Activated T-helper 2 cell treated with anti-CD3 and anti-CD28 coated beads, Interferon-gamma antibody, Interleukin-2, Interleukin-4, amounts not matched to agents 10 μg/mL and 5 μg/mL and 100 μg/mL, durations not matched to agents 14 hours and 24 hours and 36 hours (primary cell): ENCODE results near the gene TRIM8. TPM values are rescaled to one million over a fixed set of nuclear protein-coding genes. Genes with fewer than 3 reads are reported as not detected.

Source experiments
- DNase-seq: peaks from one replicate; pipeline ENCODE4 v3.0.0; 2021; ENCODE audit warnings: low spot score
- H3K27ac Mint-ChIP-seq: one replicate; pipeline ENCODE4 v1.8.0; 2021; ENCODE audit warnings: mixed read lengths
- H3K27me3 Mint-ChIP-seq: one replicate; pipeline ENCODE4 v1.8.0; 2021; ENCODE audit warnings: low read depth, mixed read lengths
- H3K36me3 Mint-ChIP-seq: one replicate; pipeline ENCODE4 v1.8.0; 2021; ENCODE audit warnings: low read depth, mixed read lengths
- H3K4me1 Mint-ChIP-seq: one replicate; pipeline ENCODE4 v1.8.0; 2021; ENCODE audit warnings: low read depth, mixed read lengths
- H3K4me3 Mint-ChIP-seq: one replicate; pipeline ENCODE4 v1.8.0; 2021; ENCODE audit warnings: low read depth, mild to moderate bottlenecking, moderate library complexity, mixed read lengths
- H3K9me3 Mint-ChIP-seq: one replicate; pipeline ENCODE4 v1.8.0; 2021; ENCODE audit warnings: mixed read lengths
- intact Hi-C: fragments of 100-400 bp; cut with micrococcal nuclease; formaldehyde crosslinking; loops from one replicate; pipeline ENCODE4 v1.15.1; 2023
- total RNA-seq: library from RNA; stranded (reverse); gene quantifications from 2 replicates; pipeline ENCODE4 v1.2.3, GENCODE V29; 2022

Gene TRIM8, protein sequence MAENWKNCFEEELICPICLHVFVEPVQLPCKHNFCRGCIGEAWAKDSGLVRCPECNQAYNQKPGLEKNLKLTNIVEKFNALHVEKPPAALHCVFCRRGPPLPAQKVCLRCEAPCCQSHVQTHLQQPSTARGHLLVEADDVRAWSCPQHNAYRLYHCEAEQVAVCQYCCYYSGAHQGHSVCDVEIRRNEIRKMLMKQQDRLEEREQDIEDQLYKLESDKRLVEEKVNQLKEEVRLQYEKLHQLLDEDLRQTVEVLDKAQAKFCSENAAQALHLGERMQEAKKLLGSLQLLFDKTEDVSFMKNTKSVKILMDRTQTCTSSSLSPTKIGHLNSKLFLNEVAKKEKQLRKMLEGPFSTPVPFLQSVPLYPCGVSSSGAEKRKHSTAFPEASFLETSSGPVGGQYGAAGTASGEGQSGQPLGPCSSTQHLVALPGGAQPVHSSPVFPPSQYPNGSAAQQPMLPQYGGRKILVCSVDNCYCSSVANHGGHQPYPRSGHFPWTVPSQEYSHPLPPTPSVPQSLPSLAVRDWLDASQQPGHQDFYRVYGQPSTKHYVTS
- 76.7 and 82.9 TPM in 2 replicates for total RNA-seq

DNA sequence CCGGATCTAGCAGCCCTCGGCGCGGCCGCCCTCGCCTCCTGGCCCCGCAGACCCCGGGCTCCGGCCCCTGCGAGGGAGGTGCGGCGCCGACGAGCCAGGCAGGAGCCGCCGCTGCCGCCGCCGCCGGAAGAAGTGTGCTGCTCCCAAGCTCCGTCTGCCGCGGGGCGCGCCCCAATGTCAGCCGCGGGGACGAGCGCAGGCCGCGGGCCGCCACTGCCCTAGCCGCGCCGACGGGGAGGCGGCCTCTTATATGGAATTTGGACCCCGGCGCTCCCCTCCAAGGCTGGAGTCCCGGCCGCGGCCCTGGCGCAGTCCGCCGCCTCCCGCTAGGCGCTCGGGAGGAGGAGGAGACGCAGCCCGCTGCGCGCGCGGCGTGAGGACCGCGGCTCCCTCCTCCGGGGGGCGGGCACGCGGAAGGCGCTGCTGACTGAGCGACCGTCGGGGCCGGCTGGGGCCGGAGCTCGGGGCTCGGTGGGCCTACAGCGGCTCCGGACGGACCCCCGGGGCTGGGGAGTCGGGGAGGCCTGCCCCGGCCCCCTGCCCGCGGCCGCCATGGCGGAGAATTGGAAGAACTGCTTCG, at the start of gene TRIM8:
TRIM8 (plus strand) TSS at position 414 of the 580 bp plus-strand sequence; CDS start at position 553, 139 bp downstream.
- no peaks in the 10 kb centered on the region for H3K9me3 Mint-ChIP-seq
- intact Hi-C loops, result loop anchor here (10.0 kb wide), 2 partner anchors 509 to 829 kb away; partner anchors contain the start of genes OGA and PPRC1
- peak within 1 kb of the TSS; percentile 98 for H3K27ac Mint-ChIP-seq
- H3K4me1 Mint-ChIP-seq, result peaks cover 38% of the 10 kb centered on the region
- no peaks in the 10 kb centered on the region for H3K27me3 Mint-ChIP-seq
- DNase-seq, result peak; percentile 64
- peaks cover 41% of the 10 kb centered on the region for H3K36me3 Mint-ChIP-seq
- H3K4me3 Mint-ChIP-seq, result peak within 1 kb of the TSS; percentile 96

DNA sequence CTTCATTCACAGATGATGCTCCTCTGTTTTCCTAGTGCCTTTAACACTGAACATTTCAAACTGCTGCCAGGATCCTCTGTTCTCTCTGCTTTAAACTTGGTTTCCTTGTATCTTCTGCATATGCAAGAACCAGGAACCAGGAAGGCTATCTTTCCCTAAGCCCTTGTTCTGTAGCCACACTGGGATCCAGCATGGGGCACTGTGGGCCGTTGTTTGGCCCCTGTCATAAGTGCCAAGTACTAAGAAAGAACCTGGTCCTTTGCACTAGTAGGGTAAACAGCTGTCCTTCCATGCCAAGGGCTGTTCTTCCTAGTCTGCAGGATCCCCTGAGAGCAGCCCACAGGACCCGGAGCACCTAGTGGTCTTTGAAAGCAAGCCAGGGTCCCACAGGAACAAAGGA, 49.0 kb upstream of the TRIM8 start:
- Mint-ChIP-seq H3K27me3 (no peaks in the 10 kb centered on the region), H3K4me1 (no peaks in the 10 kb centered on the region), H3K27ac (no peak overlapping the region), H3K36me3 (peaks cover 5% of the 10 kb centered on the region), H3K4me3 (no peak overlapping the region), H3K9me3 (no peaks in the 10 kb centered on the region)
- no peak for DNase-seq
- intact Hi-C loops, result no loop called here

DNA sequence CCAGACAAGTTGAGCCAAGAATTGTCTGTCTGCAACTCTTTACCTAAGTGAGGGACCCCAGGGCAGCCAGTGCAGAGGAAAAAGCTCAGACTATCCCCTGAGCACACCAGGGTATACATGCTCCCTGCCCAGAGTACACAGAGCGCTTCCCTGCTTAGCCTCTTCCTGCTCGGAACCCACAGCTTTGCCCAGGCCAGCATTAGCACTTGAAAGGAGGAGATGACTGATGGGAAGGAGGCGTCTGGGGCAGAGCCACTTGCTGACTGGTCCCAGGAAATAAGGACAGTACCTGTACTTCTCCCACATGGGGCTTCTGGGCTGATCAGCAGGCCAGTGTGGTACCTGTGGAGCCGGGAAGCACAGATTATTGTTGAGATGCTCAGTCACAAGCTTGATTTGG, 48.4 kb upstream of the TRIM8 start:
- Mint-ChIP-seq H3K4me3 (no peak overlapping the region), H3K27me3 (no peaks in the 10 kb centered on the region), H3K4me1 (no peaks in the 10 kb centered on the region), H3K9me3 (no peaks in the 10 kb centered on the region), H3K36me3 (peaks cover 5% of the 10 kb centered on the region), H3K27ac (no peak overlapping the region)
- intact Hi-C loops, result no loop called here
- DNase-seq, result no peak

DNA sequence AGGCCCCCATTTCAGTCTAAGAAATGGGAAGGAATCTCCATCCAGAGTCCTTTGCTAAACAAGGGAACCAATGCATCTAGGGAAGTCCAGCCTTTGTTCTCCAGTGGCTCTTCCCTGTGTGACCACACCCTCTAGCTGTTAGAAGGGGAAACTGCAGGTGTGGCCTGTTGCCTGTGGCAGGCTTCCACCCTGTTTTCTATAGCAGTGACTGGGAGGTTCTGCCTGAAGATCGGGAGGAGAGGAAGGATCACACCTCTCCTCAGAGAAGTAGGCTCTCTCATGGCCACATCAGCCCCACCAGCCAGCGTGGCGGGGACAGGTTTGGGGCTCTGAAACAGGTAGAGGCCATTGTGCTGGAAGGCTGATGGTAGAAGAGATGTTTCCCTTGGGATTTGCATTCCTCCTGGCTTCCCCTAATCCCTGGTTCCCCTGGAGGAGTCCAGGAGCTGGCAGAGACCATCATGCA, 47.7 kb upstream of the TRIM8 start:
- H3K9me3 Mint-ChIP-seq, result no peaks in the 10 kb centered on the region
- no peak overlapping the region for H3K27ac Mint-ChIP-seq
- intact Hi-C loops, result no loop called here
- no peaks in the 10 kb centered on the region for H3K27me3 Mint-ChIP-seq
- H3K36me3 Mint-ChIP-seq, result peaks cover 5% of the 10 kb centered on the region
- DNase-seq, result no peak
- H3K4me3 Mint-ChIP-seq, result no peak overlapping the region
- no peaks in the 10 kb centered on the region for H3K4me1 Mint-ChIP-seq

DNA sequence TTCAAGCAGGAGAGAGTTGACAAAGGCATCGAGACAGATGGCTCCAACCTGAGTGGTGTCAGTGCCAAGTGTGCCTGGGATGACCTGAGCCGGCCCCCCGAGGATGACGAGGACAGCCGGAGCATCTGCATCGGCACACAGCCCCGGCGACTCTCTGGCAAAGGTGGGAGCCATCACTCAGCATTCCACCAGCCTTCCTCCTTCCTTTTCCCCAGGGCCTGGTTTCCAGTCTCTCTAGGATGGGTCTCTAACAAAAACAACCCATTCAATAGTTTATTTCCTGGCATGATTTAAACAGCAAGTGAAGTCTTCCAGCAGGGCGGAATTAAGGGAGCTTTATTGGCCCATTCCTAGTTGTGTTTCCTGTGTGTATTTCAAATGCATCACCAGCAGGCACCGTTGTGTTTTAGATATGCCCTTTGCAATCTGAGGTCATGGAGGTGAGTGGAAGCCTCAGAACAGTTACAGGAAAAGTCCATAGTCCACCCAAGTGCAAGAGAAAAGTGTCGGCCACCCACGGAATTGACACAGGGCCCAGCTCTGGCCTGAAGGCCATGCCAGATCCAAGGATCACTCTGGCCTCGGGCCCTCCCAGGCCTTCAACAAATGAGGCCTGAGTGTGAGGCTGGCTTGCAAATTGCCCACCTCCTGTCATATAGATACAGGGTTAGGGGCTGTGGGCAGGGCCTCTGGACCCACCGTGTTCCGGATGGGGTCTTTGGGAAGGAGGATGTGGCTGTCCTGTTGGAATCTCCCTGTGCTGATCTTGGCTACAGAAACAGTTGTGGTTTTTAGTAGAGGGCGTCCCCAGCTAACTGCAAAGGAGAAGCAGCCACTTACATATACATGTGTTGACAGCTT, 46.9 kb upstream of the TRIM8 start:
- no peak for DNase-seq
- Mint-ChIP-seq H3K4me1 (no peaks in the 10 kb centered on the region), H3K4me3 (no peak overlapping the region), H3K9me3 (no peaks in the 10 kb centered on the region), H3K27me3 (no peaks in the 10 kb centered on the region), H3K27ac (no peak overlapping the region), H3K36me3 (peaks cover 5% of the 10 kb centered on the region)
- intact Hi-C loops, result no loop called here

DNA sequence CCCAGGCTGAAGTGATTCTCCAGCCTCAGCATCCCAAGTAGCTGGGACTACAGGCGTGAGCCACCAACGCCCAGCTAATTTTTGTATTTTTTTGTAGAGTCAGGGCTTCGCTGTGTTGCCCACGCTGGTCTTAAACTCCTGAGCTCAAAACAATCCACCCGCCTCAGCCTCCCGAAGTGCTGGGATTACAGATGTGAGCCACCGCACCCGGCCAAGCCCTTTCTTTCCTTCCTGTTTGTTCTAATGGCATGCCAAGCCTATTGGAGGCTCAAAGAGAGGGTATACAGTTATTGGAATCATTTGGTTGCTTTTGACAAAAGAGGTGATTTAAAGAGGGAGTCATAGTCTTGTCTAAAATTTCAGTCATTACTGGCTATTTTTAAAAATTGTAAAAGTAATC, 46.0 kb upstream of the TRIM8 start:
- no peaks in the 10 kb centered on the region for H3K4me1 Mint-ChIP-seq
- H3K27me3 Mint-ChIP-seq, result no peaks in the 10 kb centered on the region
- no peak overlapping the region for H3K27ac Mint-ChIP-seq
- intact Hi-C loops, result no loop called here
- DNase-seq, result no peak
- no peak overlapping the region for H3K4me3 Mint-ChIP-seq
- peaks cover 5% of the 10 kb centered on the region for H3K36me3 Mint-ChIP-seq
- H3K9me3 Mint-ChIP-seq, result no peaks in the 10 kb centered on the region

DNA sequence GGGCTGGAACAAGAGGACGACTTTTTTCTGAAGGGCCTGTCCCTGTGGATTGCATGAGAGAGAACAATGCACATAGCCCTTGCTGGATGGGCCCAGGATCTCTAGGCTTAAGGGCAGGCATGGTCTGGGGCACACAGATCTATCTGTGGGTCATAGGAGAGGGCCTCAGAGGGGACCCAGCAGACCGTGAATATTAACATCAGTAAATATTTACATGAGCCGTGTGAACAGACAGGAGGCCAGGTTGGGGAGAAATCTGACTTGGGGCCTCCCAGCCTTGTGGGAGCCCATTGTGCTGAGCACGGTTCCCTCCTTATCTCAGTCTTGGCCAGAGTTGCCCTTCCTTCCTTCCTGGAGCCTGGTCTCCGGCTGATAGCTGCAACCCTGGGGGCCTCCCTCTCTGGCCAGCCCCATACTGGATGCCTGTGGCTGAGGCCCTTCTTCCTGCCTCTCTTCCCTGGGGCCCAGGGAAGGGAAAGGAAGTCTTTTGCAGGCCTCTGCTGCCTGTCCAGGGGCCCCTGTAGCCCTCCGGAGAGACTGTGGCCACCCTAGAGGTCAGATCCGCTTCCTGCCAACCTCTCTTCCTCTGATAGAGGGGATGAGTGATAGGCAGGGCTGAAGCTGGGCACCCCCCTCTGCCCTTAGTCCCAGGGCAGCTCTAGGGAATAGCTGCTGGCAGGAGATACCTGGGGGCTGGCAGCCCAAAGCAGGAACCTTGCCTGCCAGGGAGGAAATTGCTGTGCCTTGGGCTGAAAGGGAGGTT, 44.5 kb upstream of the TRIM8 start:
- Mint-ChIP-seq H3K9me3 (no peaks in the 10 kb centered on the region), H3K27ac (no peak overlapping the region)
- intact Hi-C loops, result no loop called here

DNA sequence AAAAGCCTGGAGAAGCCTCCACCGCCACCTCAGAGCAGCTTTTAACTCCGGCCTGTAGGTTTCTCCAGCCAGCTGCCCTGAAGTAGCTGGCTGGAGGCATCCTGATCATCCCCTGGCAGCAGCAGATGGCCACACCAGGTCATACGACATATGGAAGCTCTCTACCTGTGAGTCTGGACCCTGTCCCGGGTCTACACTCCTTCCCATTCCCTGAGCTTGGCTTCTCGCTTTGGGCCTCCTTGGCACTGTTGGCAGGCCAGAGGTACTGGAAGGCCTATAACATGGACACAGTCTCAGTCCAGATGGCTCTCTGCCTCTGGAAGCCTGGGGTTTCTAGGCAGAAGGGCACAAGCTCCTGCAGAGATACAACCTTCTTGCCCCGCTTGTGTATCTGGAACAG, 43.5 kb upstream of the TRIM8 start:
- H3K4me1 Mint-ChIP-seq, result peaks cover 4% of the 10 kb centered on the region
- H3K27ac Mint-ChIP-seq, result no peak overlapping the region
- peaks cover 9% of the 10 kb centered on the region for H3K36me3 Mint-ChIP-seq
- no peaks in the 10 kb centered on the region for H3K9me3 Mint-ChIP-seq
- H3K27me3 Mint-ChIP-seq, result no peaks in the 10 kb centered on the region
- H3K4me3 Mint-ChIP-seq, result no peak overlapping the region
- no peak for DNase-seq
- intact Hi-C loops, result no loop called here

More for the DNA sequence above, 44.5 kb upstream of the TRIM8 start:
- Mint-ChIP-seq H3K4me1 (peaks cover 4% of the 10 kb centered on the region), H3K4me3 (no peak overlapping the region), H3K36me3 (peaks cover 9% of the 10 kb centered on the region), H3K27me3 (no peaks in the 10 kb centered on the region)
- DNase-seq, result no peak

DNA sequence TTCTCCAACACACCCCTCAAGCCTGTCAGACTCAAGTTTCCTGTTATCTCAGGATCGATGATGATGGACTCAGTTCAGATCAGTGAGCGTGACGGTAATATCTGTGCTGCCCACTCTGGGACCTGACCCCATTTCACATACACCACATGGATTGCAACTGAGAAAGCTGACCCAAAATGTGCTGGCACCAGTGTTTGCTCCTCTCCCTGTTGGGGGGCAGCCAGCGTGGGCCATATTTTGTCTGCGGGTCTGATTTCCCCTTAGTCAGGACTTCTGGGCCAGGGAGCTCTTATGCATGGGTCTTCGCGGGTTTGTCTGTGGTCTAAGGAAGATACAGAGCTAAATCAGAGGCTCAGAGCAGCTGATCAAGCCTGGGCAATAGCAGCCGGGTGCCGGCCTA, 42.6 kb upstream of the TRIM8 start:
- H3K27ac Mint-ChIP-seq, result no peak overlapping the region
- no peak for DNase-seq
- peaks cover 9% of the 10 kb centered on the region for H3K36me3 Mint-ChIP-seq
- H3K4me3 Mint-ChIP-seq, result no peak overlapping the region
- peaks cover 4% of the 10 kb centered on the region for H3K4me1 Mint-ChIP-seq
- no peaks in the 10 kb centered on the region for H3K9me3 Mint-ChIP-seq
- intact Hi-C loops, result no loop called here
- no peaks in the 10 kb centered on the region for H3K27me3 Mint-ChIP-seq

DNA sequence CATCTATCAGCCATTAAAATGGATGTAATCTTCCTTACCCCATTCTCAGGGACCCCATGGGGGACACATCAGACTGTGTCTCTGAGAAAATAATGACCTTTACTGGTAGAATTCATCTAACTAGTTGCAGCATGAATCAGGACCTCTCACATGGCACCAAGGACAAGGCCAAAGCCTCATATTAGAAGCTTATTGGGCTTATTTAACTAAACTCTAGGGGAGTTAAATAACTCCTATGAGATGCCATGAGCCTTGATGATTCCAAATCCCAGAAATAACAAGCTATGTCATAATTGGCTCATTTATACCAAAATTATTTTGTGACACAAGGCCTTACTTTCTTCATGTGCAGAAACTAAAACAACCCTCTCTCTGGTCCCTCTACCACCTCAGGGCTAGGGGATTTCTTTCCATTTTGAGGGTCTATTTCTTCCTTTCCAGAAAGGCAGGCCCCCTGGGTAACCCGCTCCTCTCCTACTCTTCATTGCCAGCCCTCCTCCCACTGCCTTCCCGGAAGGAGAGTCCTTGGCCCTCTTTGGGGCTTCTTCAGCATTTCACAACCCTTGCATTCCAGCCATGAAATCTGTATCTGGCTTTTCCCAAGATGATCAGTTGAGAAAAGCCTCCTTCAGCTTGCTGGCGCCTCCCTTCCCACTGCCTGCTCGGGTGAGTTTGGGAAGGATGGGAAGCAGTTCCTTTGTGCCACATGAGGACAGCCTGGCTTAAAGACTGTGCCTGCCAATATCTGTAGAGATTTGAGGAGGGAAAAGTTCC, 41.8 kb upstream of the TRIM8 start:
- Mint-ChIP-seq H3K36me3 (peaks cover 9% of the 10 kb centered on the region), H3K4me1 (peaks cover 4% of the 10 kb centered on the region), H3K9me3 (no peaks in the 10 kb centered on the region), H3K27me3 (no peaks in the 10 kb centered on the region), H3K27ac (no peak overlapping the region), H3K4me3 (no peak overlapping the region)
- intact Hi-C loops, result no loop called here
- no peak for DNase-seq

DNA sequence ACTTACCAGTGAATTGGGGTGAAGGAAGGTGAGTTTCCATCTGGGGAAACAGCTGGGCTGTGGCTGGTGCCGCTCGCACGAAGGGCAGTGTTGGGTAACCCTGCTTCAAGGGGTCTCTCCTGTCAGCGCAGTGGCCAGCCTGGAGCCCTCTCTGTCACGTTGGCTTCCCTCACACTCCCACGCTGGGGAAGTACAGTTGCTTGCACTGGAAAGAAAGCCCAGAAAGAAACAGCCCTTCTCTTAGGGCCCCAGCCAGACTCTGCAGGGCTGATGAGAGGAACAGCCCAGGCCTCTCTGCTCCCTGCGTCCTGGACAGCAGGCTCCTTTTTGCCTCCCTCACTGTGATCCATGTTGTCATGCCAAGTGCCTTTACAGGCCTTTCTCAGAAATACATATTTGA, 40.3 kb upstream of the TRIM8 start:
- intact Hi-C loops, result no loop called here
- Mint-ChIP-seq H3K27me3 (no peaks in the 10 kb centered on the region), H3K4me1 (peaks cover 4% of the 10 kb centered on the region), H3K4me3 (no peak overlapping the region), H3K9me3 (no peaks in the 10 kb centered on the region), H3K27ac (no peak overlapping the region), H3K36me3 (peaks cover 4% of the 10 kb centered on the region)
- DNase-seq, result no peak
